ENCODE data around the gene PLLP. TPM values are rescaled to one million over a fixed set of nuclear protein-coding genes. Genes with fewer than 3 reads are reported as not detected.
A peak's percentile ranks its signal among the peaks of the same experiment; 100 is the strongest.

PLLP gene
- total RNA-seq, 2 experiments from 2014 or later = 0.34 to 0.54 TPM

- peaks cover 5% of the 10 kb centered on the region for H3K4me1 Mint-ChIP-seq
- H3K4me3 Mint-ChIP-seq = no peak overlapping the region
- H3K27me3 Mint-ChIP-seq = no peaks in the 10 kb centered on the region
- H3K36me3 Mint-ChIP-seq = peaks cover 22% of the 10 kb centered on the region
- H3K27ac Mint-ChIP-seq = peak overlapping the region; percentile 10
- DNase-seq = no peak
- no peaks in the 10 kb centered on the region for H3K9me3 Mint-ChIP-seq
Observed at GRCh38 chr16:57236022-57236350, 48.5 kb downstream of the PLLP start.

GRCh38 chr16:57235128-57236021, 49.1 kb downstream of the PLLP start:
- H3K9me3 Mint-ChIP-seq = no peaks in the 10 kb centered on the region
- no peaks in the 10 kb centered on the region for H3K27me3 Mint-ChIP-seq
- no peak for DNase-seq
- H3K4me1 Mint-ChIP-seq = peaks cover 5% of the 10 kb centered on the region
- H3K36me3 Mint-ChIP-seq = peaks cover 25% of the 10 kb centered on the region
- peak overlapping the region; percentile 10 for H3K27ac Mint-ChIP-seq
- no peak overlapping the region for H3K4me3 Mint-ChIP-seq

DNA sequence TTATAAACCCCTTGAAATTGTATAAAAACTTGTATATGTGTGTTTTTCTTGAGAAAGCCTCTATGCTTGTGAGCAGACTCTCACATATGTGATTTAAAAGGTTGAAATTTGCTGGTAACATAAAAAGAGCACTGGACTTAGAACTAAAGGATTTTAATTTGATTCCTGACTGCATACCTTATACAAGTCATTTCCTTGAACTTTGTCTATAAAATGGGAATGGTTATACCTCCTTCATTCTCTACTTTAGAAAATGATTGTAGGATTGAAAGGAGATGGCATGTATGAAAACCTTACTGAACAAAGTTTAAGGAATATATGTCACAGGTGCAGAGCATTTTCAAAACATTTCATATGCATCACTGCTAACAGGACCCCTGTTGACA, 49.8 kb downstream of the PLLP start:
- no peak for DNase-seq
- H3K27ac Mint-ChIP-seq = no peak overlapping the region
- H3K27me3 Mint-ChIP-seq = no peaks in the 10 kb centered on the region
- H3K4me1 Mint-ChIP-seq = peaks cover 5% of the 10 kb centered on the region
- no peak overlapping the region for H3K4me3 Mint-ChIP-seq
- peaks cover 29% of the 10 kb centered on the region for H3K36me3 Mint-ChIP-seq
- no peaks in the 10 kb centered on the region for H3K9me3 Mint-ChIP-seq

DNA sequence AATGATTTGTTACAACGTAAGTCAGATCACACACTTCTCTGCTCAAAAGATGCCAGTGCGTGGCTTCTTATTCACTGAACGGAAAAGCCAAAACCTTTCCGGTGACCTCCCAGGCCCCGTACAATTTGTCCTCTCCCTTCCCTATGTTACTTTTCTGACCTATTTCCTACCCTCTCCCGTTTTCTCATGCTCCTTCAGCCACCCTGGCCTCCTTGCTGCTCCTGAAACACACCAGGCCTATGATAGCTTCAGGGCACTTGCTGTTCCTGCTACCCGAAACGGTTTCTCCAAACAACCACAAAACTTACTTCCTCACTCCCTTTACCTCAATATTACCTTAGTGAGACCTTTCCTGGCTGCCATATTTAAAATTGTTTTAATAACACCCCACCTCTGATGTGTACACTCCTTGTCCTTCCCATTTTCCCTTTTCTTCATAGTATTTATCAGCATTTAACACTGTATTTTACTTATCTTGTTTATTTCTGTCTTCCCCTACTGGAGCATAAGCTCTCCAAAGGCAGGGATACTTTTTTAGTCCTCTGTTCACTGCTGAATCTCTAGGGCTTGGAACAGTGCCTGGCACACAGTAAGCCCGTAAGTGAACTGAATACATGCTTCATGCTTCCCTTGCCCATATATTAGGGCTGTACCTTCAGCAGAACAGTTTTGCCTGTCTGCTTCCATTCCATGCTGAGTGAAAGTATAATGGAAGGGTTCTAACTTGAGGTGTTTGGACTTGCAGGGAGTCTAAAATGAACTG, 50.3 kb downstream of the PLLP start:
- Mint-ChIP-seq H3K27me3 (no peaks in the 10 kb centered on the region), H3K9me3 (no peaks in the 10 kb centered on the region), H3K27ac (no peak overlapping the region), H3K4me1 (peaks cover 5% of the 10 kb centered on the region), H3K36me3 (peaks cover 29% of the 10 kb centered on the region), H3K4me3 (no peak overlapping the region)
- no peak for DNase-seq

DNA sequence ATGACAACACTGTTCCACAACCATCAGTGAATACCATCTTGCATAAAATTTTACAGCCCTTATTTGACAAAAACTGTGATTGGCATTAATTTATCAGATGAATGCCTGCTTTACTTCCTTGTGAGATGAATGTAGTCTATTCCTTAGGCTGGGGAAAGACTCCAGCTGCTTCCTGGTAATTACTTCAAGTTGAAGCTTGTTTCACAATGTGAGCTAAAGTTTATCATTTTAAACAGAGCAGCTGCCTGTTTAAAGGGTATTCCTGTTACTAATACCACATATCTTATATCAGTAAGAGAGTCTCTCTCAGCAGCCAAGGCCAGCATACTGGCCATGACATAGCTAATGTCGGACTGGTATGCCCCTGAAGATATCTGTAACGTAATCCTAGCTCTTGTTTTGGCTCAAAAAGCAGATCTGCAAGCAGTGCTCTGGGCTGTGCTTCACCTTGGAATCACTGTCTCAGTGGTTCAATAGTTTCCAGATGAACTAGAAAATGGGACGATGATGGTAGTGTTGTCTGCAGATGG, 52.6 kb downstream of the PLLP start:
- no peaks in the 10 kb centered on the region for H3K27me3 Mint-ChIP-seq
- H3K36me3 Mint-ChIP-seq = peaks cover 35% of the 10 kb centered on the region
- H3K4me1 Mint-ChIP-seq = peaks cover 5% of the 10 kb centered on the region
- no peaks in the 10 kb centered on the region for H3K9me3 Mint-ChIP-seq
- H3K27ac Mint-ChIP-seq = no peak overlapping the region
- no peak overlapping the region for H3K4me3 Mint-ChIP-seq
- no peak for DNase-seq

GRCh38 chr16:57229079-57229478, 55.4 kb downstream of the PLLP start:
- H3K27ac Mint-ChIP-seq = no peak overlapping the region
- H3K9me3 Mint-ChIP-seq = no peaks in the 10 kb centered on the region
- H3K27me3 Mint-ChIP-seq = no peaks in the 10 kb centered on the region
- H3K36me3 Mint-ChIP-seq = peaks cover 21% of the 10 kb centered on the region
- no peak for DNase-seq
- H3K4me3 Mint-ChIP-seq = no peak overlapping the region
- H3K4me1 Mint-ChIP-seq = no peaks in the 10 kb centered on the region

- no peaks in the 10 kb centered on the region for H3K9me3 Mint-ChIP-seq
- no peak for DNase-seq
- no peaks in the 10 kb centered on the region for H3K4me1 Mint-ChIP-seq
- no peak overlapping the region for H3K27ac Mint-ChIP-seq
- no peak overlapping the region for H3K4me3 Mint-ChIP-seq
- H3K36me3 Mint-ChIP-seq = peaks cover 19% of the 10 kb centered on the region
- no peaks in the 10 kb centered on the region for H3K27me3 Mint-ChIP-seq
Observed at GRCh38 chr16:57226701-57227621, 57.5 kb downstream of the PLLP start.

GRCh38 chr16:57225978-57226377, 58.5 kb downstream of the PLLP start:
- DNase-seq = no peak
- Mint-ChIP-seq H3K36me3 (peaks cover 23% of the 10 kb centered on the region), H3K4me3 (no peak overlapping the region), H3K9me3 (no peaks in the 10 kb centered on the region), H3K27me3 (no peaks in the 10 kb centered on the region), H3K27ac (no peak overlapping the region), H3K4me1 (no peaks in the 10 kb centered on the region)

- no peak overlapping the region for H3K27ac Mint-ChIP-seq
- DNase-seq = no peak
- H3K9me3 Mint-ChIP-seq = no peaks in the 10 kb centered on the region
- no peaks in the 10 kb centered on the region for H3K4me1 Mint-ChIP-seq
- H3K36me3 Mint-ChIP-seq = peaks cover 25% of the 10 kb centered on the region
- H3K4me3 Mint-ChIP-seq = no peak overlapping the region
- no peaks in the 10 kb centered on the region for H3K27me3 Mint-ChIP-seq
Observed at GRCh38 chr16:57224651-57225335, 59.7 kb downstream of the PLLP start.

DNA sequence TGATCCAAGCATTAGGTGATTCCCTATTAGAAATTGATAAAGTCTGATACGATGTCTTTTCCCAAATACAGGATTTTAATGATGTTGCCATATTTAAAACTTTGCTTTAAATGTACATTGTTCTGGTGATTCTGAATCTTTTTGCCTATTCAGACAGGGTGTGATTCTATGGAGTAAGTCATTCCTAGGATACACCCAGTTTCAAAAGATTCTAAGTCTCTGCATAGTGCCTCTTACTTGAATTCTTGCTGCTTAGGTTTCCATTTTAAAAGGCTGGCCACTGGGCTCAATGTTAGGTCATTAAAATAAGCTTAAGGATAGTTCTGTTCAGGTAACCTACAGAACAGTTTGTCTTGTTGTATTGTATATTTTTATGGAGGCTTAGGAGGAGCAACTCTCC, 61.4 kb downstream of the PLLP start:
- Mint-ChIP-seq H3K27me3 (no peaks in the 10 kb centered on the region), H3K4me3 (no peak overlapping the region), H3K36me3 (peaks cover 39% of the 10 kb centered on the region), H3K27ac (no peak overlapping the region), H3K4me1 (no peaks in the 10 kb centered on the region), H3K9me3 (peaks cover 10% of the 10 kb centered on the region)
- DNase-seq = no peak

DNA sequence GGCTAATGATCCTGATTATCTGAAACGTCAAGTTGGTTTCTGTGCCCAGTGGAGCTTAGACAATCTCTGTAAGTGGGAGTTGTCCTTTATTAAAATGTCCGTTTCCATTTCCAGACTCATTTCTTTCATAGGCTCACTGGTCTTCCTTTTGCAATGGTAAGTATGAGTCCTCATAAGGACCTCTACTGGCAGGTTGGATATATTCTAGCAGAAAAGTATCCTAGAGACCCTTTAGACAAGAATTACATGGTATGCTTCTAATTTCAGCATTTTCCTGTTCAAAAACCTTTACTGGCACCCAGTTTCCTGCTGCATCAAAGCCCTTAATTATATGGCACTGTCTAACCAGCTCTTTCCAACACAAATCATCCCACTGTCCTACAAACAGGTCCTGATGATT, 67.5 kb downstream of the PLLP start:
- no peak for DNase-seq
- Mint-ChIP-seq H3K27me3 (no peaks in the 10 kb centered on the region), H3K4me1 (no peaks in the 10 kb centered on the region), H3K4me3 (no peak overlapping the region), H3K27ac (no peak overlapping the region), H3K36me3 (peaks cover 84% of the 10 kb centered on the region), H3K9me3 (peaks cover 37% of the 10 kb centered on the region)

DNA sequence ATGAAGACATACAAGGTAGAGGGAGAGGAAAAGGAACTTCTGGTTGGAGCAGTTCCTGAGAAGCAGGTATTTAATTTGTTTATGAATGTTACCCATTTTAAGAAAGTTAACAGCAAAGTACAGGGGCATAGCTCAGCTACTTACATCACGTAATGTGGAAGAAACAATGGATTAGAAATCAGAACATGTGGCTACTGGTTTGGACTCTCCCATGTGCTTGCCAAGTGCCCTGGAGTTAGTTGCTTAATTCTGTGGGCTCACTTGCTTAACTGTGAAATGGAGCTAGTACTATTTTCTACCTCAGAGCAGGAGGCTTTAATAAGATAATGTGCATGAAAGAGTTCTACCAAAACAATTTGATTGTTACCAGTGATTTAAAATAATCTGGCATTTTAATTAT, 71.0 kb downstream of the PLLP start:
- Mint-ChIP-seq H3K27ac (no peak overlapping the region), H3K36me3 (peaks cover 69% of the 10 kb centered on the region), H3K27me3 (no peaks in the 10 kb centered on the region), H3K9me3 (peaks cover 30% of the 10 kb centered on the region), H3K4me3 (no peak overlapping the region), H3K4me1 (no peaks in the 10 kb centered on the region)
- DNase-seq = no peak

GRCh38 chr16:57209780-57210179, 74.7 kb downstream of the PLLP start:
- Mint-ChIP-seq H3K27ac (no peak overlapping the region), H3K4me1 (no peaks in the 10 kb centered on the region), H3K4me3 (no peak overlapping the region), H3K36me3 (peaks cover 41% of the 10 kb centered on the region), H3K9me3 (peaks cover 3% of the 10 kb centered on the region), H3K27me3 (no peaks in the 10 kb centered on the region)
- DNase-seq = no peak

GRCh38 chr16:57208926-57209325, 75.5 kb downstream of the PLLP start:
- Mint-ChIP-seq H3K4me1 (no peaks in the 10 kb centered on the region), H3K27ac (no peak overlapping the region), H3K36me3 (peaks cover 32% of the 10 kb centered on the region), H3K4me3 (no peak overlapping the region), H3K27me3 (no peaks in the 10 kb centered on the region), H3K9me3 (no peaks in the 10 kb centered on the region)
- no peak for DNase-seq

All from activated naive CD8-positive, alpha-beta T cell treated with anti-CD3 and anti-CD28 coated beads for 36 hours (primary cell).